Upper lobe of left lung (tissue), 4 donors: ENCODE measurements around the gene CD1B.

Source experiments
- CTCF ChIP-seq, 6 experiments: fragments of 450-650 bp in 4 of 6; fragments of 200-600 bp in 2 of 6; sonication (generic) in 2 of 6; IDR thresholded peaks; one replicate each; pipeline ENCODE4 v1.5.1; 2016 to 2019; ENCODE audit warnings: antibody characterized with exemption in 6 of 6
- POLR2A ChIP-seq, 4 donors: fragments of 450-650 bp; IDR thresholded peaks; one replicate each; pipeline ENCODE4 v1.5.1; 2016 to 2017; ENCODE audit warnings: antibody characterized with exemption in 4 of 4, mild to moderate bottlenecking in 2 of 4
- POLR2AphosphoS5 ChIP-seq, 2 donors: sonication (generic); formaldehyde crosslinking; IDR thresholded peaks; one replicate each; pipeline ENCODE4 v1.5.1; 2017; ENCODE audit warnings: antibody characterized with exemption in 2 of 2

DNA sequence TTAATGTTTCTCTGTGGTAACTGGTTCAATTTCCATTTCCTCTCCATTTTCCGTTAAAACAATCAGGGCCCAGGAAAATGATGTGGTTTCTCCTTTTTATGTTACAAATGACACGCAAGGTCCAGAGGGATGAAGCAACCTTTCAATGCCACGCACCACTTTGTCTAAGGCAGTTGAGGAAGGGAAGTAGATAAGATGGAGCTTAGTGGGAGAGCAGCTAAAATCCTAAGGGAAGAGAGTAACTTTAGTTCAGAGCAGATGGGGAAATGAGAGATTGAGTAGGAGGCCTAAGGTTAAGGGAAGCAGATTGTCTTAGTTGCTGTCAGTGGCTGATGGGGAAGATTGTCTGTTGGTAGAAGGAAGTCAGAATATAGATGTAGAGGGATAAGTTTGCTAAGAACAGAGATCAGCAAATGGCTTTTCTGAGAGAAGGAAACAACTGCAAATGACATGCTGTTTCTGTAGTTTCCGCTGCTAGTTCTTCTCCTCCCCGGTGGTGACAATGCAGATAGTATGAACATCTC lies 40.9 kb downstream of the CD1B start:
- no peak for TF ChIP-seq CTCF (IDR thresholded peaks at IDR 0.05)
- TF ChIP-seq POLR2A (IDR thresholded peaks at IDR 0.05): no peak
- no peak for TF ChIP-seq POLR2AphosphoS5 (IDR thresholded peaks at IDR 0.05)
